Panc1 (cell line): ENCODE results near the gene GNAO1. TPM values are rescaled to one million over a fixed set of nuclear protein-coding genes. Genes with fewer than 3 reads are reported as not detected.

Experiments
- ATAC-seq: fragments of 200-7000 bp; cut with Tn5 transposase; 2 replicates; pipeline ENCODE4 v1.9.1; 2020; ENCODE audit warnings: mild to moderate bottlenecking, moderate library complexity
- BruUV-seq: library from RNA; stranded (reverse); fragments of 400-500 nt; replicated peaks from 2 replicates; lab custom pipeline; 2021; lab: Mats Ljungman, UMichigan
- CTCF ChIA-PET: fragments of 300-600 bp; sonication (Branson Sonifier 250); formaldehyde crosslinking; loops from one replicate; lab custom pipeline; 2022; ENCODE audit warnings: antibody characterized with exemption; lab: Charles Lee
- POLR2A ChIA-PET: fragments of 300-600 bp; sonication (Branson Sonifier 250); formaldehyde crosslinking; loops from one replicate; lab custom pipeline; 2022; ENCODE audit warnings: antibody characterized with exemption; lab: Charles Lee
- DNase-seq: peaks from one replicate; pipeline ENCODE4 v3.0.0-alpha.2; 2010; ENCODE audit warnings: low read depth, low spot score
- H3K27ac ChIP-seq: 2 replicates; pipeline ENCODE4 v1.5.1; 2011; ENCODE audit warnings: mild to moderate bottlenecking, low read length, inconsistent platforms
- H3K27me3 ChIP-seq: fragments of 200-500 bp; sonication (Bioruptor generic); 2 replicates; pipeline ENCODE4 v1.6.0; 2014; ENCODE audit warnings: low read length, inconsistent platforms; ENCODE audit not compliant: control insufficient read depth, insufficient read depth
- H3K36me3 ChIP-seq: fragments of 200-500 bp; sonication (Bioruptor generic); 2 replicates; pipeline ENCODE4 v1.5.1; 2014; ENCODE audit warnings: inconsistent platforms, mild to moderate bottlenecking, low read length, moderate library complexity; ENCODE audit not compliant: control insufficient read depth, insufficient read depth
- H3K4me1 ChIP-seq: 2 replicates; pipeline ENCODE4 v1.5.1; 2011; ENCODE audit warnings: inconsistent platforms, mild to moderate bottlenecking, low read length, moderate library complexity; ENCODE audit not compliant: control insufficient read depth, insufficient read depth
- H3K4me3 ChIP-seq, 2 experiments: 2 replicates each; pipeline ENCODE4 v1.5.1; 2011 to 2012; ENCODE audit warnings: low read depth in 2 of 2, low read length in 2 of 2, mild to moderate bottlenecking in 2 of 2, inconsistent platforms in 1 of 2, moderate library complexity in 1 of 2
- H3K9me3 ChIP-seq: fragments of 200-500 bp; sonication (Bioruptor generic); 2 replicates; pipeline ENCODE4 v1.5.1; 2014; ENCODE audit warnings: low read depth, mild to moderate bottlenecking, inconsistent platforms, low read length, moderate library complexity; ENCODE audit not compliant: control insufficient read depth, insufficient read depth
- POLR2AphosphoS5 ChIP-seq: IDR thresholded peaks from 2 replicates; pipeline ENCODE4 v1.6.1; 2012; ENCODE audit warnings: mild to moderate bottlenecking, low read depth, low read length, moderate library complexity
- SIN3A ChIP-seq: IDR thresholded peaks from 2 replicates; pipeline ENCODE4 v1.6.1; 2012; ENCODE audit warnings: low read depth, mild to moderate bottlenecking, low read length, moderate library complexity, borderline replicate concordance; ENCODE audit not compliant: insufficient read depth
- TCF7L2 ChIP-seq: IDR thresholded peaks from 2 replicates; pipeline ENCODE4 v1.6.1; 2011; ENCODE audit warnings: mild to moderate bottlenecking, low read depth, low read length, inconsistent platforms
- in situ Hi-C: cut with HindIII; loops from 2 replicates; pipeline ENCODE4 v1.10.0; 2016; ENCODE audit warnings: low sequenced_read_pairs, low pct_unique_long_range_greater_than_20kb
- intact Hi-C: fragments of 100-400 bp; cut with micrococcal nuclease; formaldehyde crosslinking; loops from one replicate; pipeline ENCODE4 v1.10.0; 2022; ENCODE audit not compliant: unreplicated experiment
- total RNA-seq: library from RNA; stranded (reverse); gene quantifications from one replicate; pipeline ENCODE4 v1.2.1, GENCODE V29; 2021; ENCODE audit not compliant: unreplicated experiment
- TF ChIP-seq, protein P1 (sequence below), 2 experiments: IDR thresholded peaks; 2 replicates each; pipeline ENCODE4 v1.6.1; 2011 to 2012; ENCODE audit warnings: low read depth in 2 of 2, control low read depth in 1 of 2, low read length in 1 of 2, mild to moderate bottlenecking in 1 of 2, moderate library complexity in 1 of 2; ENCODE audit not compliant: insufficient read depth in 1 of 2
- TF ChIP-seq, protein P2 (sequence below): fragments of 450-650 bp; IDR thresholded peaks from 2 replicates; pipeline ENCODE4 v1.5.1; 2017; ENCODE audit warnings: mild to moderate bottlenecking

GNAO1 gene
- total RNA-seq, 1 experiment from 2014 or later = 33.4 TPM

DNA sequence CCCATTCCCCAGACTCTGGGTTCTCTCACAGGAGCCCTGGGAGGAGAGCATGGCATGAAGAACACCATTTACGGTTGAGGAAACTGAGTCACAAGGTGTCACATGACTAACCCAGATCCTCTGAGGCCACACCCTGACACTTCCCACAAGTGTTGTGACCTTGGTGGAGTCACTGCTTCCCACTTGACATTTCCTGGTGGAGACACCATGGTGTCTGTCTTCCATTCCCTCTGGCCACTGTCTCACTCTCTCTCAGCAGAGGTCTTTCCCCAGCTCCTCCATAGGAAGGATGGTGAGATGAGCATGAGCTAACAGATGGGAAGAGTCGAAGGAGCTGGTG lies 116.2 kb downstream of the GNAO1 start:
- no TSS peak for BruUV-seq
- ChIA-PET POLR2A (no interaction called here), CTCF (no interaction called here)
- Histone ChIP-seq H3K9me3 (no peaks in the 10 kb centered on the region), H3K27ac (no peak overlapping the region), H3K4me1 (peaks cover 3% of the 10 kb centered on the region; the same call in 1 of the 2 replicates), H3K36me3 (no peaks in the 10 kb centered on the region), H3K4me3 (no peak overlapping the region), H3K27me3 (no peaks in the 10 kb centered on the region)
- intact Hi-C loops (no loop called here), in situ Hi-C loops (no loop called here)
- ATAC-seq (no peak), DNase-seq (no peak)
- TF ChIP-seq, protein P1, sequence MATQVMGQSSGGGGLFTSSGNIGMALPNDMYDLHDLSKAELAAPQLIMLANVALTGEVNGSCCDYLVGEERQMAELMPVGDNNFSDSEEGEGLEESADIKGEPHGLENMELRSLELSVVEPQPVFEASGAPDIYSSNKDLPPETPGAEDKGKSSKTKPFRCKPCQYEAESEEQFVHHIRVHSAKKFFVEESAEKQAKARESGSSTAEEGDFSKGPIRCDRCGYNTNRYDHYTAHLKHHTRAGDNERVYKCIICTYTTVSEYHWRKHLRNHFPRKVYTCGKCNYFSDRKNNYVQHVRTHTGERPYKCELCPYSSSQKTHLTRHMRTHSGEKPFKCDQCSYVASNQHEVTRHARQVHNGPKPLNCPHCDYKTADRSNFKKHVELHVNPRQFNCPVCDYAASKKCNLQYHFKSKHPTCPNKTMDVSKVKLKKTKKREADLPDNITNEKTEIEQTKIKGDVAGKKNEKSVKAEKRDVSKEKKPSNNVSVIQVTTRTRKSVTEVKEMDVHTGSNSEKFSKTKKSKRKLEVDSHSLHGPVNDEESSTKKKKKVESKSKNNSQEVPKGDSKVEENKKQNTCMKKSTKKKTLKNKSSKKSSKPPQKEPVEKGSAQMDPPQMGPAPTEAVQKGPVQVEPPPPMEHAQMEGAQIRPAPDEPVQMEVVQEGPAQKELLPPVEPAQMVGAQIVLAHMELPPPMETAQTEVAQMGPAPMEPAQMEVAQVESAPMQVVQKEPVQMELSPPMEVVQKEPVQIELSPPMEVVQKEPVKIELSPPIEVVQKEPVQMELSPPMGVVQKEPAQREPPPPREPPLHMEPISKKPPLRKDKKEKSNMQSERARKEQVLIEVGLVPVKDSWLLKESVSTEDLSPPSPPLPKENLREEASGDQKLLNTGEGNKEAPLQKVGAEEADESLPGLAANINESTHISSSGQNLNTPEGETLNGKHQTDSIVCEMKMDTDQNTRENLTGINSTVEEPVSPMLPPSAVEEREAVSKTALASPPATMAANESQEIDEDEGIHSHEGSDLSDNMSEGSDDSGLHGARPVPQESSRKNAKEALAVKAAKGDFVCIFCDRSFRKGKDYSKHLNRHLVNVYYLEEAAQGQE (IDR thresholded peaks at IDR 0.05; ENCODE audit: insufficient read depth in 1 of 2, low read depth in 2 of 2, low read length in 1 of 2) = no peak
- TF ChIP-seq POLR2AphosphoS5 = no peak
- TF ChIP-seq, protein P2, sequence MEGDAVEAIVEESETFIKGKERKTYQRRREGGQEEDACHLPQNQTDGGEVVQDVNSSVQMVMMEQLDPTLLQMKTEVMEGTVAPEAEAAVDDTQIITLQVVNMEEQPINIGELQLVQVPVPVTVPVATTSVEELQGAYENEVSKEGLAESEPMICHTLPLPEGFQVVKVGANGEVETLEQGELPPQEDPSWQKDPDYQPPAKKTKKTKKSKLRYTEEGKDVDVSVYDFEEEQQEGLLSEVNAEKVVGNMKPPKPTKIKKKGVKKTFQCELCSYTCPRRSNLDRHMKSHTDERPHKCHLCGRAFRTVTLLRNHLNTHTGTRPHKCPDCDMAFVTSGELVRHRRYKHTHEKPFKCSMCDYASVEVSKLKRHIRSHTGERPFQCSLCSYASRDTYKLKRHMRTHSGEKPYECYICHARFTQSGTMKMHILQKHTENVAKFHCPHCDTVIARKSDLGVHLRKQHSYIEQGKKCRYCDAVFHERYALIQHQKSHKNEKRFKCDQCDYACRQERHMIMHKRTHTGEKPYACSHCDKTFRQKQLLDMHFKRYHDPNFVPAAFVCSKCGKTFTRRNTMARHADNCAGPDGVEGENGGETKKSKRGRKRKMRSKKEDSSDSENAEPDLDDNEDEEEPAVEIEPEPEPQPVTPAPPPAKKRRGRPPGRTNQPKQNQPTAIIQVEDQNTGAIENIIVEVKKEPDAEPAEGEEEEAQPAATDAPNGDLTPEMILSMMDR = no peak
- TF ChIP-seq SIN3A = no peak
- no peak for TF ChIP-seq TCF7L2

GRCh38 chr16:56309008-56309407 lies 117.7 kb downstream of the GNAO1 start:
- no TSS peak for BruUV-seq
- H3K36me3 ChIP-seq = no peaks in the 10 kb centered on the region
- peaks cover 3% of the 10 kb centered on the region; the same call in 1 of the 2 replicates for H3K4me1 ChIP-seq
- TF ChIP-seq TCF7L2 = no peak
- TF ChIP-seq, protein P1 (IDR thresholded peaks at IDR 0.05; ENCODE audit: insufficient read depth in 1 of 2, low read depth in 2 of 2, low read length in 1 of 2) = no peak
- TF ChIP-seq POLR2AphosphoS5 = no peak
- TF ChIP-seq SIN3A = no peak
- TF ChIP-seq, protein P2 = no peak
- in situ Hi-C loops (no loop called here), intact Hi-C loops (no loop called here)
- CTCF ChIA-PET = no interaction called here
- no peak overlapping the region for H3K27ac ChIP-seq
- DNase-seq (no peak), ATAC-seq (no peak)
- POLR2A ChIA-PET = no interaction called here
- no peaks in the 10 kb centered on the region for H3K27me3 ChIP-seq
- no peak overlapping the region for H3K4me3 ChIP-seq
- no peaks in the 10 kb centered on the region for H3K9me3 ChIP-seq
